T-cell (primary cell): ENCODE measurements around the gene NHS. TPM values are rescaled to one million over a fixed set of nuclear protein-coding genes. Genes with fewer than 3 reads are reported as not detected.

ENCODE experiments used
- ATAC-seq, 4 experiments: fragments of 200-7000 bp in 3 of 4; fragments of 150-1000 bp in 1 of 4; cut with Tn5 transposase; replicated peaks in 1 of 4; 1 replicate in 3 of 4; 2 replicates in 1 of 4; pipeline ENCODE4 v1.10.0; 2021; ENCODE audit warnings: moderate library complexity in 3 of 4, mild to moderate bottlenecking in 2 of 4, moderate number of reproducible peaks in 1 of 4
- CTCF ChIA-PET, 2 donors: fragments of 300-600 bp; sonication (Branson Sonifier 250); formaldehyde crosslinking; loops; one replicate each; lab custom pipeline; 2022; ENCODE audit warnings: antibody characterized with exemption in 2 of 2; lab: Charles Lee
- POLR2A ChIA-PET, 2 donors: fragments of 300-600 bp; sonication (Branson Sonifier 250); formaldehyde crosslinking; loops; one replicate each; lab custom pipeline; 2022; ENCODE audit warnings: antibody characterized with exemption in 2 of 2; lab: Charles Lee
- DNase-seq, 35 experiments: peaks; one replicate each; pipeline versions ENCODE4 v3.0.0 to v3.0.0-alpha.2; 2013 to 2023
- H3K27ac ChIP-seq: one replicate; pipeline ENCODE4 v1.5.1; 2013; ENCODE audit warnings: low read length
- H3K27me3 ChIP-seq, 2 experiments: replicated peaks in 1 of 2; 1 replicate in 1 of 2; 2 replicates in 1 of 2; pipeline versions ENCODE4 v1.6.1 to v1.7.0; 2013; ENCODE audit warnings: low read length in 1 of 2, mixed read lengths in 1 of 2; ENCODE audit not compliant: control insufficient read depth in 2 of 2, insufficient read depth in 2 of 2; ENCODE audit errors: extremely low read depth in 1 of 2
- H3K36me3 ChIP-seq, 2 donors: 1 replicate in 1 of 2; 2 replicates in 1 of 2; pipeline versions ENCODE4 v1.6.1 to v1.7.0; 2013; ENCODE audit warnings: low read length in 1 of 2; ENCODE audit not compliant: control insufficient read depth in 2 of 2, insufficient read depth in 1 of 2; ENCODE audit errors: extremely low read depth in 1 of 2
- H3K4me1 ChIP-seq, 2 experiments: 1 replicate in 1 of 2; 2 replicates in 1 of 2; pipeline versions ENCODE4 v1.6.1 to v1.7.0; 2013; ENCODE audit warnings: low read length in 2 of 2, mixed read lengths in 1 of 2; ENCODE audit not compliant: insufficient read depth in 2 of 2, control insufficient read depth in 1 of 2; ENCODE audit errors: extremely low read depth in 1 of 2
- H3K4me3 ChIP-seq, 2 donors: 1 replicate in 1 of 2; 2 replicates in 1 of 2; pipeline versions ENCODE4 v1.5.1 to v1.7.0; 2013; ENCODE audit warnings: mild to moderate bottlenecking in 2 of 2, low read length in 1 of 2, moderate library complexity in 1 of 2; ENCODE audit not compliant: control insufficient read depth in 1 of 2; ENCODE audit errors: extremely low read depth in 1 of 2
- H3K9me3 ChIP-seq: 2 replicates; pipeline ENCODE4 v1.7.0; 2013
- H3K27ac Mint-ChIP-seq, 2 donors: one replicate each; pipeline ENCODE4 v1.8.0; 2020 to 2021; ENCODE audit warnings: mild to moderate bottlenecking in 2 of 2, mixed read lengths in 2 of 2
- H3K27me3 Mint-ChIP-seq, 2 donors: one replicate each; pipeline ENCODE4 v1.8.0; 2021 to 2022; ENCODE audit warnings: mixed read lengths in 2 of 2
- H3K36me3 Mint-ChIP-seq: one replicate; pipeline ENCODE4 v1.8.0; 2021; ENCODE audit warnings: mixed read lengths
- H3K4me1 Mint-ChIP-seq, 3 donors: one replicate each; pipeline ENCODE4 v1.8.0; 2020 to 2022; ENCODE audit warnings: mixed read lengths in 3 of 3, mild to moderate bottlenecking in 1 of 3
- H3K4me3 Mint-ChIP-seq, 3 donors: one replicate each; pipeline ENCODE4 v1.8.0; 2020 to 2022; ENCODE audit warnings: mild to moderate bottlenecking in 3 of 3, mixed read lengths in 3 of 3, moderate library complexity in 3 of 3
- H3K9me3 Mint-ChIP-seq, 3 donors: one replicate each; pipeline ENCODE4 v1.8.0; 2020 to 2022; ENCODE audit warnings: mixed read lengths in 3 of 3
- WGBS: methylation state at CpG from one replicate; pipeline ENCODE4 v1.1.5; 2013; ENCODE audit warnings: missing lambda C conversion rate; ENCODE audit not compliant: insufficient coverage; 5-methylcytosine and 5-hydroxymethylcytosine counted together
- total RNA-seq, 35 experiments: library from RNA in 6 of 35; stranded (reverse) in 6 of 35; fragments of 120-200 nt in 1 of 35; gene quantifications; one replicate each; pipeline versions ENCODE4 v1.2.1 to v1.2.4 and lab custom pipeline; 2013 to 2026

Gene NHS
- total RNA-seq, 5 donors from 2014 or later (not counting 1 experiment from before 2014, with no cell fraction given): 0.03 to 0.20 (median 0.11) TPM; not detected in 1

GRCh38 chrX:17580539-17581152, 205.6 kb downstream of the NHS start:
- no peaks in the 10 kb centered on the region for H3K36me3 ChIP-seq
- H3K4me3 ChIP-seq: no peak overlapping the region
- DNase-seq (no peak), ATAC-seq (no peak)
- no CpG with 5 or more reads among the region's 6 CpGs for WGBS
- no peak overlapping the region for H3K27ac ChIP-seq
- H3K9me3 ChIP-seq: no peaks in the 10 kb centered on the region
- no peaks in the 10 kb centered on the region for H3K36me3 Mint-ChIP-seq
- no peaks in the 10 kb centered on the region for H3K4me1 ChIP-seq
- peaks cover 4 to 41% of the 10 kb centered on the region in 2 donors for H3K27me3 Mint-ChIP-seq
- ChIA-PET POLR2A (no interaction called here), CTCF (no interaction called here)
- H3K4me3 Mint-ChIP-seq: no peak overlapping the region
- H3K27me3 ChIP-seq: peaks cover 2 to 4% of the 10 kb centered on the region in 2 experiments
- no peaks in the 10 kb centered on the region for H3K4me1 Mint-ChIP-seq
- no peak overlapping the region for H3K27ac Mint-ChIP-seq
- H3K9me3 Mint-ChIP-seq: peaks cover 0 to 7% (median 0%) of the 10 kb centered on the region in 3 donors

- ChIA-PET CTCF (no interaction called here), POLR2A (no interaction called here)
- no peak for ATAC-seq
- WGBS: no CpG with 5 or more reads among the region's 5 CpGs
- Histone ChIP-seq H3K27me3 (peaks cover 1 to 2% of the 10 kb centered on the region in 2 experiments), H3K27ac (no peak overlapping the region), H3K9me3 (no peaks in the 10 kb centered on the region), H3K4me1 (no peaks in the 10 kb centered on the region), H3K4me3 (no peak overlapping the region), H3K36me3 (no peaks in the 10 kb centered on the region)
- Mint-ChIP-seq H3K9me3 (peaks cover 0 to 7% (median 0%) of the 10 kb centered on the region in 3 donors), H3K27ac (no peak overlapping the region), H3K27me3 (peaks cover 4 to 41% of the 10 kb centered on the region in 2 donors), H3K36me3 (no peaks in the 10 kb centered on the region), H3K4me1 (no peaks in the 10 kb centered on the region), H3K4me3 (no peak overlapping the region)
- DNase-seq: no peak
Measured at GRCh38 chrX:17581641-17582040, 206.6 kb downstream of the NHS start.

GRCh38 chrX:17584248-17584681, 209.3 kb downstream of the NHS start:
- no peaks in the 10 kb centered on the region for H3K4me1 Mint-ChIP-seq
- Histone ChIP-seq H3K9me3 (no peaks in the 10 kb centered on the region), H3K36me3 (no peaks in the 10 kb centered on the region), H3K4me3 (no peak overlapping the region), H3K27me3 (peaks cover 0 to 2% of the 10 kb centered on the region in 2 experiments), H3K4me1 (no peaks in the 10 kb centered on the region), H3K27ac (no peak overlapping the region)
- H3K27me3 Mint-ChIP-seq: peaks cover 4 to 38% of the 10 kb centered on the region in 2 donors
- no peak overlapping the region for H3K27ac Mint-ChIP-seq
- peaks cover 0 to 7% (median 0%) of the 10 kb centered on the region in 3 donors for H3K9me3 Mint-ChIP-seq
- no peaks in the 10 kb centered on the region for H3K36me3 Mint-ChIP-seq
- no peak overlapping the region for H3K4me3 Mint-ChIP-seq
- ATAC-seq: no peak
- 100% methylated on average over 1 of the region's 4 CpGs for WGBS
- no peak for DNase-seq
- POLR2A ChIA-PET: no interaction called here
- CTCF ChIA-PET: no interaction called here

- H3K9me3 ChIP-seq: no peaks in the 10 kb centered on the region
- H3K4me1 ChIP-seq: no peaks in the 10 kb centered on the region
- H3K4me3 ChIP-seq: no peak overlapping the region
- no peaks in the 10 kb centered on the region for H3K4me1 Mint-ChIP-seq
- H3K27ac ChIP-seq: no peak overlapping the region
- POLR2A ChIA-PET: no interaction called here
- ATAC-seq: no peak
- H3K27me3 ChIP-seq: peaks cover 0 to 2% of the 10 kb centered on the region in 2 experiments
- peaks cover 0 to 7% (median 0%) of the 10 kb centered on the region in 3 donors for H3K9me3 Mint-ChIP-seq
- WGBS: no CpG with 5 or more reads among the region's 3 CpGs
- H3K4me3 Mint-ChIP-seq: no peak overlapping the region
- DNase-seq: no peak
- no peaks in the 10 kb centered on the region for H3K36me3 ChIP-seq
- no peaks in the 10 kb centered on the region for H3K36me3 Mint-ChIP-seq
- H3K27me3 Mint-ChIP-seq: peaks cover 5 to 34% of the 10 kb centered on the region in 2 donors
- CTCF ChIA-PET: no interaction called here
- H3K27ac Mint-ChIP-seq: no peak overlapping the region
Measured at GRCh38 chrX:17585006-17585405, 210.0 kb downstream of the NHS start.

- H3K36me3 ChIP-seq: no peaks in the 10 kb centered on the region
- peaks cover 5 to 30% of the 10 kb centered on the region in 2 donors for H3K27me3 Mint-ChIP-seq
- ATAC-seq: no peak
- H3K27ac Mint-ChIP-seq: no peak overlapping the region
- H3K9me3 ChIP-seq: no peaks in the 10 kb centered on the region
- ChIA-PET CTCF (no interaction called here), POLR2A (no interaction called here)
- H3K27ac ChIP-seq: no peak overlapping the region
- no peaks in the 10 kb centered on the region for H3K9me3 Mint-ChIP-seq
- H3K4me3 ChIP-seq: no peak overlapping the region
- DNase-seq: no peak
- no peak overlapping the region for H3K4me3 Mint-ChIP-seq
- H3K4me1 ChIP-seq: no peaks in the 10 kb centered on the region
- H3K4me1 Mint-ChIP-seq: peaks cover 0 to 5% (median 0%) of the 10 kb centered on the region in 3 donors
- WGBS: no CpG with 5 or more reads among the region's 6 CpGs
- no peaks in the 10 kb centered on the region for H3K36me3 Mint-ChIP-seq
- H3K27me3 ChIP-seq: no peaks in the 10 kb centered on the region
Measured at GRCh38 chrX:17587366-17587765, 212.4 kb downstream of the NHS start.

GRCh38 chrX:17588303-17588702, 213.3 kb downstream of the NHS start:
- peaks cover 0 to 5% (median 0%) of the 10 kb centered on the region in 3 donors for H3K4me1 Mint-ChIP-seq
- no peaks in the 10 kb centered on the region for H3K9me3 Mint-ChIP-seq
- H3K4me3 ChIP-seq: no peak overlapping the region
- H3K4me3 Mint-ChIP-seq: no peak overlapping the region
- ChIA-PET POLR2A (no interaction called here), CTCF (no interaction called here)
- peaks cover 5 to 25% of the 10 kb centered on the region in 2 donors for H3K27me3 Mint-ChIP-seq
- no peaks in the 10 kb centered on the region for H3K9me3 ChIP-seq
- no peak for ATAC-seq
- H3K36me3 ChIP-seq: no peaks in the 10 kb centered on the region
- H3K27ac ChIP-seq: no peak overlapping the region
- H3K27ac Mint-ChIP-seq: no peak overlapping the region
- H3K36me3 Mint-ChIP-seq: no peaks in the 10 kb centered on the region
- WGBS: no CpG with 5 or more reads among the region's 3 CpGs
- no peaks in the 10 kb centered on the region for H3K4me1 ChIP-seq
- no peak for DNase-seq
- no peaks in the 10 kb centered on the region for H3K27me3 ChIP-seq
